PFSK-1 (cell line): ENCODE measurements around the gene RIN3.

Source experiments
- FOXP2 ChIP-seq: optimal IDR thresholded peaks from 2 replicates; pipeline ENCODE3; 2011; ENCODE audit warnings: borderline replicate concordance, control low read depth, inconsistent platforms; ENCODE audit not compliant: insufficient read depth; ENCODE audit errors: extremely low read length, extremely low read depth
- POLR2AphosphoS5 ChIP-seq: IDR thresholded peaks from 2 replicates; pipeline ENCODE4 v1.6.1; 2012; ENCODE audit warnings: low read depth, mild to moderate bottlenecking, control low read depth, low read length, moderate library complexity
- REST ChIP-seq, 2 experiments: IDR thresholded peaks; 2 replicates each; pipeline versions ENCODE4 v1.6.1 to v1.8.0; 2011 to 2012; ENCODE audit warnings: low read depth in 2 of 2, low read length in 2 of 2, control low read depth in 1 of 2, inconsistent platforms in 1 of 2, mild to moderate bottlenecking in 1 of 2, moderate library complexity in 1 of 2; ENCODE audit not compliant: insufficient read depth in 1 of 2
- SIN3A ChIP-seq: IDR thresholded peaks from 2 replicates; pipeline ENCODE4 v1.6.1; 2012; ENCODE audit warnings: mild to moderate bottlenecking, low read length, moderate library complexity, borderline replicate concordance; ENCODE audit not compliant: insufficient read depth
- TAF1 ChIP-seq: IDR thresholded peaks from 2 replicates; pipeline ENCODE4 v1.6.1; 2012; ENCODE audit warnings: low read length, control low read depth, borderline replicate concordance; ENCODE audit not compliant: insufficient read depth

The RIN3 gene

DNA sequence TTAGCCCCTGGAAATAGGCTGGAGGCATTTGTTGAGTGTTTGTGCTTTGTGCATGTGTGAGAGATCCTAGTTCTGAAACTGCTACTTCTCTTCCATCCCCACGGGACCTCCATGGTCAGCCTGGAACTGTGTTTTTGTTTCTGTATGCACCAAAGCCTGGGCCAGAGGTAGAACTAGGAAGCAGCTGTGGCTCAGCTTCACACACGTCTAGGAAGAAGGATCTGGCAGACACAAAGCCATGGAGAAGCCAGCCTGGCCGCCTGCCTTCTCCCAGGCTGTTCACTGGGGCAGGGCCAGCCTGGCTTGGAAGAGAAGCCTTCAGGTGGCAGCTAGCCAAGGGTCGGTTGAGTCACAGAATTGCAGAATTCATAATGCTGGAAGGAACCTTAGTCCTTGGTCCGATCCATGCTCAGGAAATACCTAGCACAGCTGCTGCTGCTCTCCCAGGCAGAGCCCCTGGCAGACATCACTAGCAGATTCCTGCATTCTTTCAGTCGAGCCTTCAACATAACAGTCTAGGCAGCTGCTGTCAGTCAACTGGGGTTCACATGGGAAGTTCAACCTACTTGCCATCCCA is 27.0 kb downstream of the RIN3 start:
- TF ChIP-seq TAF1 (no peak), REST (IDR thresholded peaks at IDR 0.05; ENCODE audit: insufficient read depth in 1 of 2, low read depth in 2 of 2, low read length in 2 of 2) (no peak), SIN3A (no peak), POLR2AphosphoS5 (no peak), FOXP2 (no peak)

DNA sequence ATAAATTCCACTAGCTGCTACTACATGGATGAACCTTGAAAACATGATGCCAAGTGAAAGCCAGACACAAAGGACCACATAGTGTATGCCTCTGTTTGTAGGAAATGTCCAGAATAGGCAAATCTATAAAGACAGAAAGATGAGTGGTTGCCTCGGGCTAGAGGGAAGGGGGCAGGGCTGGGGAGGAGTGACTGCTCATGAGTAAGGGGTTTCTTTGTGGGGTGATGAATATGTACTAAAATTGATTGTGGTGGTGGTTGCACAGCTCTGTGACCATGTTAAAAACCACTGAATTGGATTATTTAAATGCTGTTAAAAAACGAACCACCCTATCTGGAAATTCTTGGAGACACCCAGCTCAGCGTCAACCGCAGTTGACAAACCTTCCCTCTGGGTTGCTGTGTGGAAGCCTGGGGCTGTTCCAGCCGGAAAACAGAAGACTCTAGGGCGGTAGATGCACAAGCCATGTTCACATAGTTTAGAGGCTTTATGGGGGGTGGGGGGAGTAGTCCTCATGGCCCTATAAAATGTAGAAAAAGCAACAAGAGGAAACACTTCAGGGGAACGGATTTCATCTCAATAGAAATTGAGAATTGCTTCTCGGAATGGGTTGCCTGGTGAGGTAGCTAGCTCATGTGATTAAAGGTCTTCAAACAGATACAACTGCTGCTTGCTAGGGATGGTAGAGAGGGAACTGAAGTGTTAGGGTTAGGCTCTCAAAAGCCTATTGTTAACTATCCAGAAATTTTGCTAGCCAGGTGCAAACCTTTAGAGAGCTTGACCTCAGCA is 29.4 kb downstream of the RIN3 start:
- TF ChIP-seq FOXP2 (no peak), REST (IDR thresholded peaks at IDR 0.05; ENCODE audit: insufficient read depth in 1 of 2, low read depth in 2 of 2, low read length in 2 of 2) (no peak), POLR2AphosphoS5 (no peak), SIN3A (no peak), TAF1 (no peak)

- TF ChIP-seq FOXP2 (no peak), SIN3A (no peak), REST (IDR thresholded peaks at IDR 0.05; ENCODE audit: insufficient read depth in 1 of 2, low read depth in 2 of 2, low read length in 2 of 2) (no peak), POLR2AphosphoS5 (no peak), TAF1 (no peak)
These were observed 30.6 kb downstream of the RIN3 start for GRCh38 chr14:92544051-92544720.

DNA sequence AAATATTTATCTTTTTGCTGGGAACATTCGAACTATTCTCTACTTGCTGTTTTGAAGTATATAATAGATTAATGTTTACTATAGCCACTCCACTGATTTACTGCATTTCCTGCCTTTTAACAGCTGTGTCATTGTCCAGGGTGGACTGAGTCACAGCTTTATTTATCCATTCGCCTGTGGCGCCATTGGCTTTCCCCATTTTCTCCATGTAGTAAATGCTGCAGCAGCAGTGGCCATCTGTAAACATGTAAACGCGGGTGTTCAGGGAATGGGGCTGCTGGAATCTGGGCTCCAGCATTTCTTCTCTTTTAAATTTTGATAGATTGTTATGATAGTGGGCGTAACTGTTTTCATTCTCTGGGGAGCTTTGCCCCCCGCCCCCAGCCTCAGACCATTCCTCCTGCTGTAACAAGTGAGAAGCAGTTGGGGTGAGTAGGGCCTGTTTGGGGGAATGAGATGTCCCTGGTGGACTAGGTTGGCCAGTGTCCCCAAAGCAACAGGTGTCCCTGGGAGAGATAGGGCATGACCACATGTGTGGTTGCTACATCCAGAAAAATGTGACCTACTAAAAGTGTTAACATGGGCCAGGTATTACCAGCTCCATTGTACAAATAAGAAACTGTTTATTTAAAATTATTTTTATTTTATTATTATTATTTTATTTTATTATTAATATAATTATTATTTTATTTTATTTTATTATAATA is 32.9 kb downstream of the RIN3 start:
- TF ChIP-seq SIN3A (no peak), POLR2AphosphoS5 (no peak), TAF1 (no peak), REST (IDR thresholded peaks at IDR 0.05; ENCODE audit: insufficient read depth in 1 of 2, low read depth in 2 of 2, low read length in 2 of 2) (no peak), FOXP2 (no peak)
